Measurements from ENCODE around the gene VCP. TPM values are rescaled to one million over a fixed set of nuclear protein-coding genes. Genes with fewer than 3 reads are reported as not detected.

The VCP gene
- 267 to 294 TPM (median 284 TPM) in 5 replicates for total RNA-seq (2022; extraction: Qiagen RNA extraction)

DNA sequence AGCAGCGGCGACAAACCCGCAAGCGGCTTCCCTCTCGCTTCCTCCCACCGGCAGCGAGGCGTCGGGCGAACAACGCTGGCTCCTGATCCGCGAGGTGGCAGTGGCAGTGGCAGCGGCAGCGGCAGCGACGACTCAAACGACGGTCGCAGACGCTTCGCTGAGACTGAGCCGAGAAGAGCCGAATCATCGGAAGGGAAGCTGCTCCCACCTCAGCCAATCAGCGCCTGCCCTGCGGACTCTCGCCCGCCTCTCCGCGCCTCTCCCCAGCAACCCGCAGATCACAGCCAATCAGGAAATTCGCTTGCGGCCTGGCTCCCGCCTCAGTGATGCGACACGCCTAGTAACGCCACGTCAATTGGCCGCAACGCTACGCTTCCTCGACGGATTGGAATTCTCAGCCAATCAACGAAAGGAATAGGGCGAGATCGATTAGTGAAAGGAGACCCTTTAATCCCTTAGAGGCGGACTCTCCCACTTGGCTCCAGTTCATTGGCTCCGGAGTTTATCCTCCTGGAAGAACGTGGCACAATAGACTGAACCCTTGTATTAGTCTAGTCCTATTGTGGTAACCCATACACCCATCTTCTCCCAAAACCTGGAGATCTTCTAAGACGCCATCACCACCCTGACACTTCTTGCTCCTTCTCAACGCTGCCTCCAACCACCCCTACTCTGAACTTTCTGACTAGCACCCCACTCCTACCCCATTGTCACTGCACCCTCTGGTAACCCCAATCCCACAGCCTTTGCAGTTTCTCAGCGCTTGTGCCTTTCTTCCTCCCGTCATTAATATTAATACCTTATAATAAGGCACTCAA is at the start of gene VCP:
VCP (minus strand) TSS at position 165 of the 818 bp plus-strand sequence. CDS start 272 bp downstream, outside the sequence.

DNA sequence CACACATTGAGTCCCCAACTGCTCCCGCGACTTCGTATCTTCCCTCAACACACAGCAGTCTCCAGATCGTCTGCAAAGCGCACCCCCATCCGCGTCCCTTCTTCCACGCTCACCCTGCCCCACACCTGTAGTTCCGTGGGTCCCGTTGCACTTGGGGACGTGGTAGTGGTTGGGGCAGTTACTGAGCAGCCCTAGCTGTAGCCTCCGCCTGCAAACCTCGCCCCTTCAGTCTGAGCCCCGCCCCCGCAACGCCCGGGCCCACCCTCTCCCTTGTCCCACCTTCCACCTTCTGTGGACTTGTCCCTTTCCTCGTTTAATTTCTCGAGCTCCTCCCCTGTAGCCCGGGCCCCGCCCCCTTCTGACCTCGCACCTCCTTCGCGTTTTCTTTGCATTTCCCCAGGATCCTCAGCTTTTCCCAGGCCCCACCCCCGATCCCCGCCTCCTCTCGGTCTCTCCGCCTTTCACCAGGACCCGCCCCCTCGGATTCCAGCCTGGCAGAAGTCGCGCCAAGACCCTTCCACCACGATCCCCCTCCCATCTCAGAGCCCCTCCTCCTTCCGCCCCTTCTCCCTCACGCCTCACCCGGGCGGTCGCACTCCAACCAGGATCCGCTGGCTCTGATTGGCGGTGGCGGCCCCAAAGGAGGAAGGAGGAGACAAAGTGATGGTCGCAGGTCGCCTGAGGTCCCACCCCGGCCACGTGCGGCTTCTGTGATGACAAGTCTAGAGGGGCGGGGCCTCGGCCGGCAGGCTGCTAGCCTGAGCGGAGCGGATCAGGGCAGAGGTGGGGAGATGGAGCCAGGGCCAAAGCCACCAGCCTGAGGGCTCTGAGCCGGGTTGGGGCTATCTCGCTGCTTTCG is 43.5 kb upstream of the VCP start, which contains the start of gene ATOSB:
ATOSB (minus strand) TSS at position 183 of the 859 bp plus-strand sequence. CDS start 7,588 bp downstream, outside the sequence.

DNA sequence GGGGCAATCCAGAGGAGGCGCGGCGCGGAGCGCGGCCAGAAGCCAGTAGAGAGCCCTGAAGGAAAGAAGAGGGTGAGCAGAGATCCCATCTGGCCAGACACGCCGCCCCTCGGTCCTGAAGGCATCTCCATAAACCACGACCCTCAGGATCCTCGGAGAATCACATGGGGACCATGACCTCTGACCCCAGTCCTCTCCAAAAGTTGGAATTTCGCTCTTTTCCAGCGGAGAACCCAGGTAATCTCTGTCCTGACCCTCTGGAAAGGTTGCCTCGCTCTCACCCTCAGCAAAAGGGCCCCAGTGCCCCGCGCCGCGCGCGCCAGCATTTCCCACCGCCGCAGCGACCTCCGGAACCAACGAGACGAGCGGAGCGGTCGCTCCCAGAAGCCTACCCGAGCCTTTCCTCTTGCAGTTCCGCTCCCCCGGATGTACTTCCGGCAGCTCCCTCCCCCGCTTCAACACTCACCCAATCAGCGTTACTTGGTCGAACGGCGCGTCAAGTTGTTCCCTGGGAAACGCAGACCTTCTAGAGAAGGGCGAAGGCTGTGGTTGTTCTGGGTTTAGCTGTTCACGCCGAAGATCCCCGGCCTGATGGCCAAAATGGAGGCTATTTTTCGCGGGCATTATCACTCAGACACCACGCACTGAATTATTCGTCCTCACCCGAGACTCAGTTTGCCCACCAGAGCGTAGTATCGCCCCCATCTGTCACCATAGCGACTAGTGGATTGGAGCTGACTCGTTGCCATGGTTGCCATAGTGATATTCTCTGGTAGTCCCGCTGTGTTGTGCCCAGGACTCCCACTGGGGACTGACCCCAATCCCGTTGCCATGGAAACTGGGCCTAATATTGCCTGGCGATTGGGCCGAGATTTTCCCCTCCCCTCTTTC is 30.6 kb upstream of the VCP start, which contains the start of gene STOML2:
STOML2 (minus strand) TSS at position 363 of the 891 bp plus-strand sequence; CDS start at position 326, 37 bp downstream.

DNA sequence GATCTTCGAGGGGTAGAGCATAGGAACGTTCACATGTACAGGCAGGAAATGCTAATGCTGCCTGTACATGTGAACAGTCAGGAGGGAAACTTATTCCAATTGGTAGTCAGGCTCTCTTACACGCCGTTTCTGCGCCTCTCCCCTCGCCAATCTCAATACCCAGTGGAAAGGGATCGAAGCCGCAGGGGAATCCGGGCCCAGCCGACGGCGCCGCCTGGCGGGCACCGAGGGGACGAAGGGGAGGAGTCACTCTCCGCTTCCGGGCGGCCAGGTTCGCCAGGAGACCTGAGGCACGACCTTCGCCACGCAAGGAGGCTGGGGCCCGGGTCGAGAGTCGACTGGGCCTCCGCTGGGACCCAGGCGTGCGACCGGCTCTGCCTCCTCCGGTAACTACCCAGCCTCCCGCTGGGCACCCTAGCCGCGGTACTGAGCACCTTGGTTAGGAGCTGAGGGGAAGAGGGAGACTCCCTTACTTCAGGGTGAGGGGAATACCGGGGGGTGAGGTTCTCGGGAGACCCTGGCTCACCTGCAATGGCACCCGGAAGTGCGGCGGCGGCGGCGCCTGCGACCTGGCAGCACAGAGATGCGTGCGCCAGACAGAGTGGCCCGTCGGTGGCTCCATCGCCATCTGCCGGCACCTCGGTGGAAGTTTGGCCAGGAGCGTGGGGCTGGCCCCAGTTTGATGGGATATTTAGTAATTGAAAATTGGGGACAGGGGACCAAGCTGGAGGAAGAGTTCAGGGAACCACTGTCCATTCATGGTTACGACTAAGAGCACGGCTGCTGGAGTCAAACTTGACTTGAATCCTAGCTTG is 23.8 kb upstream of the VCP start, which contains the start of gene PIGO:
PIGO (minus strand) TSS at position 557 of the 815 bp plus-strand sequence. CDS start 1,026 bp downstream, outside the sequence.

DNA sequence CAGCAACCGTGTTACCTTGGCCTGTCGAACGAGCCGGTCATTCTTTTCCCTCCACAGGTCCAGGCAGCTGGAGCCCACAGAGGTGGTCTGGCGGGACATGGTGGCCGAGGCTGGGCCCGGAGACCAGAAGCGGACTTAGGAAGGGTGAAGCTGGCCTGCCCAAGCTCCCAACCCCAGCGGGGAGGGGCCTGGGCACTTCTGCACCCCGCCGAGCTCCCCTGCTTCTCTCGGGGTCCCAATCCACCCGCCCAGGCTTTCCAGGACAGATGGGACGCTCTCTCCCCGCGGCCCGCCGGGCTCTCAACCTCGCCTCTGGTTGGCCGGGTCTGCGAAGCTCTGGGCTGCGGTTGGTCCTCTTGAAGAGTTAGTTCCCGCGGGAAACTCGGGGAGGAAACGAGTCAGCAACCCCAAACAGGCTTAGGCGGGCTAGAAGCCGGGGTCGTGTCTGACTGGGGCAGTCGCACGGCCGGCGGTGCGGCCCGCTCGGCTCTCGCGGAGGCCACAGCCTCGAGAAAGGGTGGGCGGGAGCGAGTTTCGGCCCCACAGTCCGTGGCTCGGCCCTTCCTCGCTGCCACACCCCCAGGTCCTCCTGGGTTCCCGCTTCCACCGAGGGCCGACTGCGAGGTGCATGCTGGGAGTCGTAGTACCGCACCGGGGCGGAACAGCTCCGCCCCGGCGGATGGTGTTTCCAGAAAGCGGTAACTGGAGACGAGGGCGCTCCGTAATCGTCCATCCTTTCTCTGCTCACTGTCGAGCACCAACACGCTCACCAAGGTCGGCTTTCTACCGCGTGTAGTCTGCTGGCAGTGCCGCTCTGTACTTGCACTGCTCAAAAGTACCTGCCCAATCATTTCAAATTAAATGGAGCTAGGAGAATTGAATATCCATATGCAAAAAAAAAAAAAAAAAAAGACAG is 7.3 kb upstream of the VCP start, which contains the start of gene FANCG:
FANCG (minus strand) TSS at position 517 of the 916 bp plus-strand sequence; CDS start at position 99, 418 bp downstream.

Other genes with a start within 250 kb of the VCP start
- gene PHF24, start 114.3 kb downstream of the VCP start, total RNA-seq (2022; extraction: Qiagen RNA extraction) = 0.03 to 0.18 TPM (median 0.10 TPM) in 5 replicates
- 4.2 to 5.9 TPM (median 5.5 TPM) in 5 replicates for gene DNAJB5, start 82.9 kb downstream of the VCP start, total RNA-seq (2022; extraction: Qiagen RNA extraction)
- gene FANCG, start 7.3 kb upstream of the VCP start, total RNA-seq (2022; extraction: Qiagen RNA extraction) = 35.1 to 60.9 TPM (median 55.3 TPM) in 5 replicates
- gene PIGO, start 24.0 kb upstream of the VCP start, total RNA-seq (2022; extraction: Qiagen RNA extraction) = 39.0 to 52.3 TPM (median 51.8 TPM) in 5 replicates
- gene STOML2, start 30.5 kb upstream of the VCP start, total RNA-seq (2022; extraction: Qiagen RNA extraction) = 211 to 268 TPM (median 252 TPM) in 5 replicates
- gene ATOSB, start 43.2 kb upstream of the VCP start, total RNA-seq (2022; extraction: Qiagen RNA extraction) = 7.3 to 12.4 TPM (median 10.5 TPM) in 5 replicates
- 8.4 to 10.0 TPM (median 9.6 TPM) in 5 replicates for gene UNC13B, start 89.4 kb upstream of the VCP start, total RNA-seq (2022; extraction: Qiagen RNA extraction)